HEK293T (cell line): Measurements from ENCODE around the gene UVRAG.

Experiments used
- BHLHE40 ChIP-seq: fragments of 450-650 bp; IDR thresholded peaks from 2 replicates; pipeline ENCODE4 v1.6.1; 2016; ENCODE audit warnings: mild to moderate bottlenecking, moderate library complexity, borderline replicate concordance
- CTBP1 ChIP-seq: fragments of 450-650 bp; IDR thresholded peaks from 2 replicates; pipeline ENCODE4 v1.6.1; 2016; ENCODE audit warnings: borderline replicate concordance
- FOXA1 ChIP-seq: fragments of 450-650 bp; IDR thresholded peaks from 2 replicates; pipeline ENCODE4 v1.6.1; 2016; ENCODE audit warnings: mild to moderate bottlenecking
- FOXK2 ChIP-seq: fragments of 450-650 bp; IDR thresholded peaks from 2 replicates; pipeline ENCODE4 v1.6.1; 2016; ENCODE audit warnings: mild to moderate bottlenecking
- FOXM1 ChIP-seq: fragments of 450-650 bp; IDR thresholded peaks from 2 replicates; pipeline ENCODE4 v1.6.1; 2017; ENCODE audit warnings: mild to moderate bottlenecking, borderline replicate concordance
- L3MBTL2 ChIP-seq: fragments of 450-650 bp; conservative IDR thresholded peaks from 2 replicates; pipeline ENCODE4 v1.6.1; 2016; ENCODE audit warnings: mild to moderate bottlenecking
- NFRKB ChIP-seq: fragments of 450-650 bp; IDR thresholded peaks from 2 replicates; pipeline ENCODE4 v1.6.1; 2016; ENCODE audit warnings: mild to moderate bottlenecking, moderate library complexity
- SP1 ChIP-seq: fragments of 450-650 bp; IDR thresholded peaks from 2 replicates; pipeline ENCODE4 v1.6.1; 2017
- SUZ12 ChIP-seq: fragments of 450-650 bp; IDR thresholded peaks from 2 replicates; pipeline ENCODE4 v1.6.1; 2016; ENCODE audit warnings: mild to moderate bottlenecking
- TARDBP ChIP-seq: fragments of 450-650 bp; IDR thresholded peaks from 2 replicates; pipeline ENCODE4 v1.6.1; 2016
- TF ChIP-seq, protein P1 (sequence below): fragments of 450-650 bp; IDR thresholded peaks from 2 replicates; pipeline ENCODE4 v1.6.1; 2016

DNA sequence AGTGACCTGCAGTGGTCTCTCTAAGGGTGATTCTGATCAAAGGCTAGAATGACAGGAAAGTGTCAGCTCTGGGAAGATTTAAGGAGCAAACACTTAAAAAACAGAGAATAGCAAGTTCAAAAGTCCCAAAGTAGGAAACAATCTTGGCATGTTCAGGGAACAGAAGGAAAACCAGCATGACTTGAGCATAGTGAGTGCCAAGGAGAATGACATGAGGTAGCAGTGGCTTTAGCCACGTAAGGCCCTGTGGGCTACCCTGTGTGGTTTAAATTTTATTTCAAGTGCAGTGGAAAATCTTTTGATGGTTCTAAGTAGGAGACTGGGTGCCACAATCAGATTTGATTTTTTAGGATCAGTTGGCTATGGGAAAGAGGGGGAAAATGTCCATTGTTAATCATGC, 241.9 kb downstream of the UVRAG start:
- TF ChIP-seq BHLHE40 (no peak), TARDBP (no peak), SUZ12 (no peak), SP1 (no peak), FOXM1 (no peak), L3MBTL2 (no peak), FOXA1 (no peak), FOXK2 (no peak), CTBP1 (no peak), NFRKB (no peak)
- TF ChIP-seq, protein P1, sequence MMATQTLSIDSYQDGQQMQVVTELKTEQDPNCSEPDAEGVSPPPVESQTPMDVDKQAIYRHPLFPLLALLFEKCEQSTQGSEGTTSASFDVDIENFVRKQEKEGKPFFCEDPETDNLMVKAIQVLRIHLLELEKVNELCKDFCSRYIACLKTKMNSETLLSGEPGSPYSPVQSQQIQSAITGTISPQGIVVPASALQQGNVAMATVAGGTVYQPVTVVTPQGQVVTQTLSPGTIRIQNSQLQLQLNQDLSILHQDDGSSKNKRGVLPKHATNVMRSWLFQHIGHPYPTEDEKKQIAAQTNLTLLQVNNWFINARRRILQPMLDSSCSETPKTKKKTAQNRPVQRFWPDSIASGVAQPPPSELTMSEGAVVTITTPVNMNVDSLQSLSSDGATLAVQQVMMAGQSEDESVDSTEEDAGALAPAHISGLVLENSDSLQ, result no peak
